HFF-Myc (cell line): Measurements from ENCODE around the gene PITX1.
"Not testable (repeated sequence)": the region's sequence is repeated elsewhere in the genome, so short reads cannot be mapped to it uniquely, and the experiment has no call there.

Source experiments
- DNase-seq: peaks from one replicate; pipeline ENCODE4 v3.0.0-alpha.2; 2011; ENCODE audit warnings: low read depth; ENCODE audit errors: extremely low read depth
- H3K4me3 ChIP-seq: replicated peaks from 2 replicates; pipeline ENCODE4 v1.5.1; 2011; ENCODE audit warnings: low read depth, mild to moderate bottlenecking, control low read depth, low read length
- TF ChIP-seq, protein P1 (sequence below): IDR thresholded peaks from 2 replicates; pipeline ENCODE4 v1.5.1; 2012; ENCODE audit warnings: mild to moderate bottlenecking, low read depth, low read length, control low read depth; ENCODE audit errors: missing control alignments

The PITX1 gene

DNA sequence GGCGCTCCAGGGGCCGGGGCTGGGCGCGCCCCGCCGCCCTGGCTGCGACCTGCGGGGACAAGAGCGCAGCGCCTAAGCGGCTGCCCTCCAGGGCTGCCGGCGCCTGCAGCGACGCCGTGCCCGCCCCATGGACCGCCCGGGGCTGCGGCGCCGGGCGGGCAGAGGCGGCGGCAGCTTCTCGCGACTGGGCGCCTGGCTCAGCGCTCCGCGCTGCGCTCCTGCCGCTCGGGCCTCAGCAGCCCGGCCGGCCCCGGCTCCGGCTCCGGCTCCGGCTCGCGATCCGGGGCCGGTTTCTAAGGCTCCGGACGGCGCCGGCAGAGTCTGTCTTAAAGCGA, at the start of gene PITX1:
Gene PITX1, minus strand, starts transcription at position 328 of the 335 bp plus-strand sequence. CDS start 347 bp downstream, outside the sequence.
- no peak for DNase-seq
- peak within 1 kb of the TSS; percentile 95 for H3K4me3 ChIP-seq
- TF ChIP-seq, protein P1, sequence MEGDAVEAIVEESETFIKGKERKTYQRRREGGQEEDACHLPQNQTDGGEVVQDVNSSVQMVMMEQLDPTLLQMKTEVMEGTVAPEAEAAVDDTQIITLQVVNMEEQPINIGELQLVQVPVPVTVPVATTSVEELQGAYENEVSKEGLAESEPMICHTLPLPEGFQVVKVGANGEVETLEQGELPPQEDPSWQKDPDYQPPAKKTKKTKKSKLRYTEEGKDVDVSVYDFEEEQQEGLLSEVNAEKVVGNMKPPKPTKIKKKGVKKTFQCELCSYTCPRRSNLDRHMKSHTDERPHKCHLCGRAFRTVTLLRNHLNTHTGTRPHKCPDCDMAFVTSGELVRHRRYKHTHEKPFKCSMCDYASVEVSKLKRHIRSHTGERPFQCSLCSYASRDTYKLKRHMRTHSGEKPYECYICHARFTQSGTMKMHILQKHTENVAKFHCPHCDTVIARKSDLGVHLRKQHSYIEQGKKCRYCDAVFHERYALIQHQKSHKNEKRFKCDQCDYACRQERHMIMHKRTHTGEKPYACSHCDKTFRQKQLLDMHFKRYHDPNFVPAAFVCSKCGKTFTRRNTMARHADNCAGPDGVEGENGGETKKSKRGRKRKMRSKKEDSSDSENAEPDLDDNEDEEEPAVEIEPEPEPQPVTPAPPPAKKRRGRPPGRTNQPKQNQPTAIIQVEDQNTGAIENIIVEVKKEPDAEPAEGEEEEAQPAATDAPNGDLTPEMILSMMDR = no peak

DNA sequence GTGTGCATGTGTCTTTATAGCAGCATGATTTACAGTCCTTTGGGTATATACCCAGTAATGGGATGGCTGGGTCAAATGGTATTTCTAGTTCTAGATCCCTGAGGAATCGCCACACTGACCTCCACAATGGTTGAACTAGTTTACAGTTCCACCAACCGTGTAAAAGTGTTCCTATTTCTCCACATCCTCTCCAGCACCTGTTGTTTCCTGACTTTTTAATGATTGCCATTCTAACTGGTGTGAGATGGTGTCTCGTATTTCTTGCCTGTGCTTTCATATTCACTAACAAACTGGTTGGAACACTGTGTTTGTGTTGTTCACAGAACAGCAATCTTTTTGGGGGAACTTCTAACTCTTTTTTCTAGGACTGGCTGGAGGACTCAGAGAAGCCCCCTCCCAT, 49.3 kb upstream of the PITX1 start:
- H3K4me3 ChIP-seq, DNase-seq: not testable (repeated sequence)

DNA sequence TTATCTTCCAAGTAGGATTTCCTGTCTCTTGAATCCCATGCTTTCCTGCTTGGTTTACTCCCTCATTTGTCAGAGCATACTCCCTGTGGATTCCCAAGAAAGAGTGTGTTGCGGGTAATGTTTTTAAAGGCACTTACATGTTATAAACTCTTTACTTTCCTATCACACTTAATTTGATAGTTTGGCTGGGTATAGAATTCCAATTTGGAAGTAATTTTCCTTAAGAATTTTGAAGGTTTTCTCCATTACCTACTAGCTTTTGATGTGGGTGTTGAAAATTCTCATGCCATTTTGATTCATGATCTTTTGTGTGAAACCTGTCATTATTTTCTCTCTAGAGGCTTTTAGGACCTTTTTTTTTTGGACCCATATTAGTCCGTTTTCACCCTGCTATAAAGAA, 47.2 kb upstream of the PITX1 start:
- H3K4me3 ChIP-seq = no peak overlapping the region
- TF ChIP-seq, protein P1 = no peak
- DNase-seq = no peak

DNA sequence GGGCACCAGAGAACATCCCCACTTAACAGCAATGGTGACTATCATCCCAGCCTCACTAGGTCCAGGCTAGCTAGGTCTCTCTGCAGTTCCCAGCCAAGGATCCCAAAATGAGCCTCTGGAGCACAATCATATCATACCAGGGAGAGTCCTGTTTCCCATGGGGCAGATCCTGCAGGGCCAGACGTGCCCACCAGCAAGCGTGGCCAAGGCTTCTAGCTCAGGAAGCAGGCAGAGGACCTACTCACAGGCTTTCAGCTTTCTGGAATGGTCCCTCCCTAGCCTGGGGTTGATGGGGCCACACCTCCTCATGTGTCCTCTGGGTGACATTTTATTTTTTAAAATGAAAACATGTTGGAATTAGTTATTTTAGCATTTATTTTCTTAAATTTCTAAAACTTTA, 45.7 kb upstream of the PITX1 start:
- DNase-seq = no peak
- no peak overlapping the region for H3K4me3 ChIP-seq
- TF ChIP-seq, protein P1 = no peak

DNA sequence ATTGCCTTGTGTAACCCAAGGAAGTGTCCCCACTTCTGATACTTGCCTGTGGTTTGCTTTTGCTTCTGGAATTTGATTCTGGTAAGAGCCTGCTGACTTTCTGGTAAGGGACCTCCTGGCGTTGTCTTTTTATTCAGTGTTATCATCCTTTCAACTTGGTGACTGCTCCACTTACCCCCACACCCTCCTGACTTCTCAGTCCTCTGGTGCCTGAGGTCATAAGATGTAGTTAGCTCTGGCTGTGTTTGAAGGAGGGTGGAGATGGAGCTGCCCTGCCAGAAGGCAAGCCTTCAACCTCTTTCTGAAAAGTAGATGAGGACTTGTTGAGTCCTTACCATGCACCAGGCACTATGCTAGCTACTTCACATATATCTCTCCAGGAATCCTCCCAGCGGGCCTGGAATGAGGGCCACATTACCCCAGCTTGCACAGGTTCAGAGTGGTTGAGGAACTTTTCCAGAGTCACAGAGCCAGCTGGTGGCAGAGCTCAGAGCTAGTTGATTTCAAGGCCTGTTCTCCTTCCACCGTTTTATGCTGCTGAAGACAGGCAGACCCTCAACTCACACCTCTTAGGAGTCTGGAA, 45.2 kb upstream of the PITX1 start:
- TF ChIP-seq, protein P1 = no peak
- DNase-seq = no peak
- H3K4me3 ChIP-seq = no peak overlapping the region

DNA sequence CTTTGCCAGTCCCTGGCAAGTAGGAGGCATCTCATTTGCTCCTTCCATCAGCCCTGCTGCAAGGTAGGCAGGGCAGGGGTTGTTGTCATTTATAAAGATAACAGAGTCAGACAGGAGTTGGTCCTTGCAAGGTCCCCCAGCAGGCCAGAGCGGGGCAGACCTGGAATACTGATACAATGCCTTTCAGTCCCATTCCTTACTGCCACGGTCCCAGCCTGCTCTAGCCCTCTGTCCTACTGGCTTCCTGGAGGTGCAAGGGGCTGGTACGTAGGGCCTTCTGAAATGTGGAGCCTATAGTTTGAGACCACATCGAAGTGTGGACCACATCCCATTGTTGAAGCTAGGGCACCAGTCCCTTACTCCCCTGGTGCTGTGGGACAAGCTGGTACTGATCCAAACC, 42.8 kb upstream of the PITX1 start:
- TF ChIP-seq, protein P1 = no peak
- DNase-seq = no peak
- no peak overlapping the region for H3K4me3 ChIP-seq

DNA sequence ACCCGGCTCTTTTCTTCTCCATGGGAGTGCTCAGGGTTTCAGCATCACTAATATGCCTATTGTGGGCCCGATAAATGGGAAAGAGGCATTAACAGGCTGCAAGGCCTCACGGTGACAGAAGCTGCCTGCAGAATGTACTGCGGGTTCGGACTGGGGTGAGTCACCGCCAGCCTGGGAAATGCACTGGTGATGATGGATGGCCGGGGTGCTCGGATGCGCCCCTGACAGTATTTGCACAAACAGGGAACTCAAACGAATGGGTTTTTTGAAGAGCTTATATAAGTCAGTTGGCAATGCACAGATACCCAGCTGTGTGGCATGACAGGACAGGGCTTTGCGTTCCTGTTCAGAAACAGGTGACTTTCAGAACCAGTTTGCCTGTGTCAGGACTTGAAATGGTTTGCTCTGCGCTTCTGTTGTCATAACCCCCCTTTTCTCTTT, 42.0 kb upstream of the PITX1 start:
- H3K4me3 ChIP-seq = no peak overlapping the region
- DNase-seq = no peak
- TF ChIP-seq, protein P1 = no peak
